Measurements from ENCODE around the gene MBL2. TPM values are rescaled to one million over a fixed set of nuclear protein-coding genes. Genes with fewer than 3 reads are reported as not detected.

The MBL2 gene
- total RNA-seq = not detected

GRCh38 chr10:52772623-52773022 lies at the start of gene MBL2:
TSS of gene MBL2 (minus strand) at chr10:52772784. CDS start at chr10:52771635, 1,149 bp downstream.
- Histone ChIP-seq H3K27me3 (no peaks in the 10 kb centered on the region), H3K4me3 (no peak within 1 kb of the TSS), H3K4me1 (no peaks in the 10 kb centered on the region), H3K36me3 (no peaks in the 10 kb centered on the region), H3K27ac (no peak within 1 kb of the TSS), H3K9me3 (no peaks in the 10 kb centered on the region)
- no peak for DNase-seq
- TF ChIP-seq CTCF (IDR thresholded peaks at IDR 0.05) (no peak), POLR2A (IDR thresholded peaks at IDR 0.05) (no peak)
- intact Hi-C loops (cut with DNase I) = loop anchor here (10.0 kb wide), 1 partner anchor 128 kb away; no protein-coding TSS in a partner anchor
- 60 to 100% methylated on average over 2 to 3 of the region's 3 CpGs for WGBS, 2 donors

- Histone ChIP-seq H3K27me3 (no peaks in the 10 kb centered on the region), H3K4me1 (no peaks in the 10 kb centered on the region), H3K36me3 (no peaks in the 10 kb centered on the region), H3K27ac (no peak overlapping the region), H3K9me3 (no peaks in the 10 kb centered on the region), H3K4me3 (no peak overlapping the region)
- intact Hi-C loops (cut with DNase I) = no loop called here
- DNase-seq = no peak
- 69 to 80% methylated on average over 1 of the region's 1 CpG for WGBS, 2 donors
- TF ChIP-seq POLR2A (IDR thresholded peaks at IDR 0.05) (no peak), CTCF (IDR thresholded peaks at IDR 0.05) (no peak)
These were observed 47.7 kb upstream of the MBL2 start for GRCh38 chr10:52820309-52820708.

GRCh38 chr10:52818019-52818418 lies 45.4 kb upstream of the MBL2 start:
- H3K4me3 ChIP-seq = no peak overlapping the region
- no peaks in the 10 kb centered on the region for H3K27me3 ChIP-seq
- H3K36me3 ChIP-seq = no peaks in the 10 kb centered on the region
- no peaks in the 10 kb centered on the region for H3K4me1 ChIP-seq
- intact Hi-C loops (cut with DNase I) = no loop called here
- TF ChIP-seq CTCF (IDR thresholded peaks at IDR 0.05) (peak in 5 of 6 experiments; percentile 20 to 55 (median 27)), POLR2A (IDR thresholded peaks at IDR 0.05) (no peak)
- no peak for DNase-seq
- no peaks in the 10 kb centered on the region for H3K9me3 ChIP-seq
- no peak overlapping the region for H3K27ac ChIP-seq
- 33 to 49% methylated on average over 3 of the region's 3 CpGs for WGBS, 2 donors

GRCh38 chr10:52814506-52814905 lies 41.9 kb upstream of the MBL2 start:
- H3K27me3 ChIP-seq = no peaks in the 10 kb centered on the region
- intact Hi-C loops (cut with DNase I) = no loop called here
- H3K9me3 ChIP-seq = no peaks in the 10 kb centered on the region
- DNase-seq = no peak
- no peaks in the 10 kb centered on the region for H3K36me3 ChIP-seq
- H3K4me1 ChIP-seq = no peaks in the 10 kb centered on the region
- WGBS, 2 donors = 41 to 63% methylated on average over 5 of the region's 5 CpGs
- H3K4me3 ChIP-seq = no peak overlapping the region
- TF ChIP-seq POLR2A (IDR thresholded peaks at IDR 0.05) (no peak), CTCF (IDR thresholded peaks at IDR 0.05) (no peak)
- H3K27ac ChIP-seq = no peak overlapping the region

GRCh38 chr10:52811776-52812175 lies 39.2 kb upstream of the MBL2 start:
- intact Hi-C loops (cut with DNase I) = no loop called here
- Histone ChIP-seq H3K27ac (no peak overlapping the region), H3K4me1 (no peaks in the 10 kb centered on the region), H3K4me3 (no peak overlapping the region), H3K36me3 (no peaks in the 10 kb centered on the region), H3K27me3 (no peaks in the 10 kb centered on the region), H3K9me3 (no peaks in the 10 kb centered on the region)
- DNase-seq = no peak
- TF ChIP-seq POLR2A (IDR thresholded peaks at IDR 0.05) (no peak), CTCF (IDR thresholded peaks at IDR 0.05) (no peak)

Data from esophagus squamous epithelium (tissue), 5 donors.